Lower lobe of right lung (tissue), 2 donors: ENCODE results near the gene HNRNPA0. TPM values are rescaled to one million over a fixed set of nuclear protein-coding genes. Genes with fewer than 3 reads are reported as not detected.

Source experiments
- ATAC-seq, 2 donors: fragments of 200-7000 bp; cut with Tn5 transposase; one replicate each; pipeline ENCODE4 v1.9.1; 2020 to 2022; ENCODE audit warnings: mild to moderate bottlenecking in 2 of 2, moderate library complexity in 2 of 2
- DNase-seq: peaks from one replicate; pipeline ENCODE4 v3.0.0-alpha.2; 2020
- H3K27ac ChIP-seq: fragments of 200-600 bp; one replicate; pipeline ENCODE4 v1.8.0; 2022
- H3K27me3 ChIP-seq: fragments of 200-600 bp; one replicate; pipeline ENCODE4 v1.8.0; 2022; ENCODE audit warnings: low read depth
- H3K36me3 ChIP-seq: fragments of 200-600 bp; one replicate; pipeline ENCODE4 v1.8.0; 2022; ENCODE audit warnings: mild to moderate bottlenecking
- H3K4me1 ChIP-seq: fragments of 200-600 bp; one replicate; pipeline ENCODE4 v1.8.0; 2022
- H3K4me3 ChIP-seq: fragments of 200-600 bp; one replicate; pipeline ENCODE4 v1.8.0; 2022; ENCODE audit warnings: mild to moderate bottlenecking
- H3K9me3 ChIP-seq: fragments of 200-600 bp; one replicate; pipeline ENCODE4 v1.8.0; 2022
- intact Hi-C: fragments of 100-400 bp; cut with DNase I; formaldehyde crosslinking; loops from one replicate; pipeline ENCODE4 v1.11.0; 2022
- total RNA-seq: library from RNA; stranded (reverse); fragmentation: NEBNext Ultra II Directional; extraction: Animal tissue kit (Norgen Biotek cat#: 25700); gene quantifications from one replicate; pipeline ENCODE4 v1.2.1, GENCODE V29; 2021
- TF ChIP-seq, protein P1 (sequence below): fragments of 200-600 bp; IDR thresholded peaks from one replicate; pipeline ENCODE4 v1.8.0; 2022; ENCODE audit warnings: antibody characterized with exemption, mild to moderate bottlenecking
- donor health status: DM: no; HTN: yes; CAD: no; lungs with severe emphysema.

Gene HNRNPA0
- total RNA-seq, 1 donor from 2014 or later = 21.7 TPM

DNA sequence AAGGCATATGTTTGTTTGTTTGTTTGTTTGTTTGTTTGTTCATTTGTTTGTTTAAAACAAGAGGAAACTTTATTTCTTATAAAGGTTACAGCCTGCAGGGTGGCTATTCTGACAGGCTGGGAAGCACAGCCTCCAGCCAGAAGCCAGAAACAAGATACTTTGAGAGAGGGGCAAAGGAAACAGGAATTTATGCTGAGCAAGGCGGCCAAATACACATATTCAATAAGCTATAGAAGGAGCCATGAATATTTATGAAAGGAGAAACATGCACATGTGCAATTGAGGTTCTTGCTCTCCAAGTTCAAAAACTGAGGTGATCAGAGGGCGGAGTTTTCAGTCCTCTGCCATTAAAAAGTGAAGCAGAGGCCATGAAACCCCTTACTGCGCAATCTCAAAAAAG, 37.8 kb downstream of the HNRNPA0 start:
- TF ChIP-seq, protein P1, sequence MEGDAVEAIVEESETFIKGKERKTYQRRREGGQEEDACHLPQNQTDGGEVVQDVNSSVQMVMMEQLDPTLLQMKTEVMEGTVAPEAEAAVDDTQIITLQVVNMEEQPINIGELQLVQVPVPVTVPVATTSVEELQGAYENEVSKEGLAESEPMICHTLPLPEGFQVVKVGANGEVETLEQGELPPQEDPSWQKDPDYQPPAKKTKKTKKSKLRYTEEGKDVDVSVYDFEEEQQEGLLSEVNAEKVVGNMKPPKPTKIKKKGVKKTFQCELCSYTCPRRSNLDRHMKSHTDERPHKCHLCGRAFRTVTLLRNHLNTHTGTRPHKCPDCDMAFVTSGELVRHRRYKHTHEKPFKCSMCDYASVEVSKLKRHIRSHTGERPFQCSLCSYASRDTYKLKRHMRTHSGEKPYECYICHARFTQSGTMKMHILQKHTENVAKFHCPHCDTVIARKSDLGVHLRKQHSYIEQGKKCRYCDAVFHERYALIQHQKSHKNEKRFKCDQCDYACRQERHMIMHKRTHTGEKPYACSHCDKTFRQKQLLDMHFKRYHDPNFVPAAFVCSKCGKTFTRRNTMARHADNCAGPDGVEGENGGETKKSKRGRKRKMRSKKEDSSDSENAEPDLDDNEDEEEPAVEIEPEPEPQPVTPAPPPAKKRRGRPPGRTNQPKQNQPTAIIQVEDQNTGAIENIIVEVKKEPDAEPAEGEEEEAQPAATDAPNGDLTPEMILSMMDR = no peak
- intact Hi-C loops = no loop called here
- DNase-seq (no peak), ATAC-seq (no peak)
- no peak overlapping the region for H3K27ac ChIP-seq
- H3K27me3 ChIP-seq = no peaks in the 10 kb centered on the region
- no peaks in the 10 kb centered on the region for H3K36me3 ChIP-seq
- H3K4me1 ChIP-seq = no peaks in the 10 kb centered on the region
- H3K9me3 ChIP-seq = peaks cover 4% of the 10 kb centered on the region
- H3K4me3 ChIP-seq = no peak overlapping the region

DNA sequence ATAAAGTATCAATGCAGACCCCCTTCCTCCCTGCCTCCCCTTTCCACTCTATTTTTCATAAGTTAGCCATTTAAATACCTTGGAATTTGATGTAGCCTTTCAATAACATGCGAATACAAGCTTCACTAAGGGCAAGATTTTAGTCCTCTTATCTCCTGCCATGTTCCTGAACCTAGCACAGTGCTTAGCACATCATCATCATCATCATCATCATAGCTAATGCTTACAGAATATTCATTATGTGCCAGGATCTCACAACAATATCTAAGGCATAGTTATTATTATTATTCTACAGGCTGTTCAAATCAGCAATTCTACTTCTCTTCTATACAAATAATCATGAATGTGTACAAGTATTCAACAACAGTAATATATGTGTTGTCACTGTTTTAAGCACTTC, 38.7 kb downstream of the HNRNPA0 start:
- intact Hi-C loops = no loop called here
- no peak overlapping the region for H3K4me3 ChIP-seq
- no peaks in the 10 kb centered on the region for H3K4me1 ChIP-seq
- H3K9me3 ChIP-seq = peaks cover 4% of the 10 kb centered on the region
- no peaks in the 10 kb centered on the region for H3K36me3 ChIP-seq
- TF ChIP-seq, protein P1 = no peak
- H3K27ac ChIP-seq = no peak overlapping the region
- no peaks in the 10 kb centered on the region for H3K27me3 ChIP-seq
- DNase-seq = no peak
- ATAC-seq = no peak

DNA sequence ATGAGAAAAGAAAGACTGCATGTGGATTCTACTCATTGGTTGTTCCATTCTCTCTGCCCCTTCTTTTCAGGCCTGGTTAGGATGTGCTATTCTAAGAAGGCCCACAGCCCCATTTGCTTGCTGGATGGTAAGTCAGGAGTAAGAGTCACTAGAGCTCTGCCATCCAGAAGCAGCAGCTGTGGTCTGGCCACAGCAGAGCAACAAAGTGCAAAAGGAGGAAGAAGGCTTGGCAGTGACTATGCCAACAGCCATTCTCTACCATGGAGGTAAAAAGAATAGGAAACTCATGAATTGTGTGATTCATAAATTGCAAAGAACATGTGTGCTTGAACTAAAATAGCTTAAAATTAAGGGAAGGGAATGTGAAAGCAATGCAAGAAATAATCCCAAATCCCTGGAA, 39.2 kb downstream of the HNRNPA0 start:
- TF ChIP-seq, protein P1 = no peak
- Histone ChIP-seq H3K4me3 (no peak overlapping the region), H3K27me3 (no peaks in the 10 kb centered on the region), H3K27ac (no peak overlapping the region), H3K9me3 (peaks cover 4% of the 10 kb centered on the region), H3K4me1 (no peaks in the 10 kb centered on the region), H3K36me3 (no peaks in the 10 kb centered on the region)
- DNase-seq = no peak
- no peak for ATAC-seq
- intact Hi-C loops = no loop called here

DNA sequence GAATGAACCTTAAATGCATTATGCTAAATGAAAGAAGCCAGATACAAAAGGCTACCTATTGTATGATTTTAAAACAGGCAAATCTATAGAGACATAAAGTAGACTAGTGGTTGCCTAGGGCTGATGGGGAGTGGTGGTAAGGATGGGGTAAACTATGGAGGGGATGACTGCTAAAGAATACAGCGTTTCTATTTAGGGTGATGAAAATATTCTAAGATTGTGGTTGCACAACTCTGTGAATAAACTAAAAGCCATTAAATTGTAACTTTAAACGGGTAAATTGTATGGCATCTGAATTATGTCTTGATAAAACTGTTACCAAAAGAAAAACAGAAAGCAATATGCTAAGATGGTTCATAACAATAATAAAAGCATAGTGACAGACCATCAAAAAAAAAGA, 39.7 kb downstream of the HNRNPA0 start:
- H3K4me1 ChIP-seq = no peaks in the 10 kb centered on the region
- H3K27ac ChIP-seq = no peak overlapping the region
- H3K36me3 ChIP-seq = no peaks in the 10 kb centered on the region
- intact Hi-C loops = no loop called here
- TF ChIP-seq, protein P1 = no peak
- peaks cover 4% of the 10 kb centered on the region for H3K9me3 ChIP-seq
- H3K27me3 ChIP-seq = no peaks in the 10 kb centered on the region
- H3K4me3 ChIP-seq = no peak overlapping the region
- ATAC-seq (no peak), DNase-seq (no peak)

DNA sequence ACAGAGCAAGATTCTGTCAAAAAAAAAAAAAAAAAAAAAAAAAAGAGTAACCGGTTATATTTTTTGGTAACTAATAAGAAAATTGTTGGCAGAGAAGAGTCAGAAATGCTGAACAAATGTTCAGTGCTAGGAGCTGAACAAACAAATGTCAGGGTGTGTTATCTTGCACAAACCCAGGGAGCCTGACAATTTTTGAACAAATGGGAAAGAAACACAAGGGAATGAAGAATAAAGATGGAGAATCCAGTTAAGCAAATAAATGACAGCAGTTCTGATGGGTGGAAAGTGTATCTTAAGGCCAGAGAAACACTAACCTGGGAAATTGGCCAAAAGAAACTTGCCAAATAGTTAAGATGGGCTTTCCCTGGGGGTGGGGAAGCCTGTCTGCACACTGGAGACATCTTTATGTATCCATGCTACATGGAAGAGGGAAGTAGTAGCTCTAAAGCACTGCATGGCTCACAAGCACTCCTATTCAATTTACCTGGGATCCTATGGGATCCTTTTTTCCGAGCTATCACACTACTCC, 42.0 kb downstream of the HNRNPA0 start:
- H3K27me3 ChIP-seq = no peaks in the 10 kb centered on the region
- TF ChIP-seq, protein P1 = no peak
- no peak for ATAC-seq
- H3K27ac ChIP-seq = no peak overlapping the region
- intact Hi-C loops = no loop called here
- H3K9me3 ChIP-seq = peaks cover 4% of the 10 kb centered on the region
- H3K4me1 ChIP-seq = no peaks in the 10 kb centered on the region
- no peaks in the 10 kb centered on the region for H3K36me3 ChIP-seq
- H3K4me3 ChIP-seq = no peak overlapping the region
- DNase-seq = no peak

DNA sequence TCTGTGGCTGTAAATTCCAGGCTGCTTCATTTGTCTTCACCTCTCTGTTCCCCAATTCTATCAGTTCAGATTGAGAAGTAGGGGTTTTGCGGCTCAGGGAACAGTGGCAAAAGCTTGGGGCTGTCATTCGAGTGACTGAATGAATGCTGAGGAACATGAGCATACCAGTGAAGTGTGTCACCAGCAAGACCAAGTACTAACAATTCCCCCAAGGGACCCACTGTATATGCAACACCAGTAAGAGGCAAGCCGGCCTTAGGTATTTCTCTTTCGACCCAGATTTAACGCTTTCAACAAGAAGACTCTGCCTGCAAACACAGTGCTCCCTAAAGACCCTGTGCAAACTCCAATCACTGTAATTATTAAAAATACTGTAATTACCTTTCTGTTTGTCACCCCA, 44.1 kb downstream of the HNRNPA0 start:
- no peaks in the 10 kb centered on the region for H3K36me3 ChIP-seq
- TF ChIP-seq, protein P1 = no peak
- DNase-seq (no peak), ATAC-seq (no peak)
- intact Hi-C loops = no loop called here
- H3K9me3 ChIP-seq = peaks cover 4% of the 10 kb centered on the region
- H3K27me3 ChIP-seq = no peaks in the 10 kb centered on the region
- H3K27ac ChIP-seq = no peak overlapping the region
- H3K4me3 ChIP-seq = no peak overlapping the region
- no peaks in the 10 kb centered on the region for H3K4me1 ChIP-seq
